OCI-LY3 (cell line): ENCODE data around the gene NDUFA13.

Experiments
- H2AFZ ChIP-seq: fragments of 200-600, 300-600 bp; shearing (Covaris generic); 2 replicates; pipeline ENCODE4 v1.6.0; 2014; ENCODE audit warnings: antibody characterized with exemption, low read depth, low read length
- H3K27ac ChIP-seq: fragments of 200-600, 300-600 bp; sonication (generic); 2 replicates; pipeline ENCODE4 v1.5.1; 2014; ENCODE audit warnings: mild to moderate bottlenecking, low read length, moderate library complexity, mixed read lengths
- H3K27me3 ChIP-seq: fragments of 200-600, 300-600 bp; sonication (generic); 2 replicates; pipeline ENCODE4 v1.6.1; 2014; ENCODE audit warnings: low read depth, low read length, mixed read lengths
- H3K36me3 ChIP-seq: fragments of 200-600, 300-600 bp; sonication (generic); replicated peaks from 2 replicates; pipeline ENCODE3; 2014; ENCODE audit warnings: low read depth, low read length, mixed read lengths
- H3K4me1 ChIP-seq: fragments of 300-600, 200-600 bp; sonication (generic); 2 replicates; pipeline ENCODE4 v1.6.1; 2014; ENCODE audit warnings: low read length, mixed read lengths
- H3K4me2 ChIP-seq: fragments of 200-600, 300-600 bp; sonication (generic); 2 replicates; pipeline ENCODE4 v1.6.1; 2014; ENCODE audit warnings: low read length, mixed read lengths
- H3K4me3 ChIP-seq: fragments of 300-600, 200-600 bp; sonication (generic); 2 replicates; pipeline ENCODE4 v1.5.1; 2014; ENCODE audit warnings: antibody characterized with exemption, mild to moderate bottlenecking, low read length, moderate library complexity
- H3K79me2 ChIP-seq: fragments of 300-600, 200-600 bp; shearing (Covaris generic); 2 replicates; pipeline ENCODE4 v1.6.1; 2014; ENCODE audit warnings: mild to moderate bottlenecking, low read length, mixed read lengths
- H3K9ac ChIP-seq: fragments of 300-600, 200-600 bp; shearing (Covaris generic); 2 replicates; pipeline ENCODE4 v1.6.0; 2014; ENCODE audit warnings: mild to moderate bottlenecking, low read length, moderate library complexity
- H3K9me3 ChIP-seq: fragments of 200-600, 300-600 bp; shearing (Covaris generic); 2 replicates; pipeline ENCODE4 v1.6.1; 2014; ENCODE audit warnings: low read length, mixed read lengths; ENCODE audit not compliant: insufficient read depth
- H4K20me1 ChIP-seq: fragments of 200-600, 300-600 bp; sonication (generic); 2 replicates; pipeline ENCODE4 v1.6.1; 2016; ENCODE audit warnings: low read length, mixed read lengths; ENCODE audit not compliant: insufficient read depth
- EZH2phosphoT487 ChIP-seq: fragments of 200-600 bp; shearing (Covaris generic); IDR thresholded peaks from 2 replicates; pipeline ENCODE4 v1.6.1; 2018; ENCODE audit warnings: antibody characterized with exemption, mixed run types, low read depth
- TF ChIP-seq, protein P1 (sequence below): fragments of 200-600, 300-600 bp; sonication (generic); IDR thresholded peaks from 2 replicates; pipeline ENCODE4 v1.5.1; 2014; ENCODE audit warnings: antibody characterized with exemption, low read length, low read depth

NDUFA13 gene

DNA sequence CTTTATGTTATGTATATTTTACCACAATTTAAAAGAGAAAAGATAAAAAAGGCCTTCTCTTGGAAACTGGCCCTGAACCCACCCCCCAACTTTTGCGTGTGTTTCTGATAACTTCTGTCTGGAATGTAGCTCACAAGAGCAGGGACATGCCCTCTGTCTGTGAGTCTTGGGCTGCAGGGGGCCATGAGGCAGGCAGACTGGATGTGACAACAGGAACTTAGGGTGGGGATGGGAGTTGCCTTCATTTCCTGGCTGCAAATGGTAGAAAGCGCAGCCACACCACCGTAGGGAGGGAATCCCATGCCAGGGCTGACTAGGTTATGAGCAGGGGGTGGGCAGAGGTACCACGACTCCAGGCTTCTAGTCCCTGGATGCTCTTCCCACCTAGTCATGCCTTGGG is 43.9 kb downstream of the NDUFA13 start:
- H2AFZ ChIP-seq: no peak overlapping the region

DNA sequence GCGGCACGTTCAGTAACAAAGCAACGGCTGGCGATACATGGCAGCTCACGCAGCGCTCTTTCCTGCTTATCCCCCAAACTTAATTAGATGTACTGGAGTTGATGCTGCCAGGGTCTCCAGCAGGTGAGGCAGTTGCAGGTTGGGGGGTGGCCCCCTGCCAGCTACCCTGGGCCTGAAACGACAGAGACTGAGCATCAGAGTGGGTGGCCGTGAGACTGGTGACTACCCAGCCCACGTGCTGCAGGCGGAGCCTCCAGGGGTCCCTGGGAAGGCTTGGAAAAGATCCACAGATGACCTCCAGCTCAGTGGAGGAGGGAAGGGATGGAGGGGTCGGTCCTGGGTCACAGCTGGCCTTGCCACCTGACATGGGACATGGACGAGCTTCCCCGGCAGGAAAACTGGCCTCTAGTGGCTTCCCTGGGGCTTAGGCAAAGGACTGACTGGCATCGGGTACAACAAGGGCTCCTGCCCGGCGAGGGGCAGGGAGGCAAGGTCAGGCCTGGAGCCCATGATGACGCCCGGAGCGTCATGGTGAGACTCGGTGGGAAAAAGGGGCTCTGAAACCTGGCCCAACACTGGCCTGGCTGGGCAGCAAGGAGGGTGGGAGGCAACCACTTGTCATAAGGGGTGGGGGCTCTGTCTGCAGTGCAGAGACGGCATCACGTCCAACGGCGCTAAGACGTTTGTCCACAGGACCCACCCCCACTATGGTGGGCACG is 46.1 kb downstream of the NDUFA13 start:
- Histone ChIP-seq H4K20me1 (no peaks in the 10 kb centered on the region), H3K9ac (no peak overlapping the region), H3K27ac (no peak overlapping the region), H3K4me1 (no peaks in the 10 kb centered on the region), H3K9me3 (no peaks in the 10 kb centered on the region), H3K79me2 (no peaks in the 10 kb centered on the region), H3K4me2 (no peak overlapping the region), H3K4me3 (no peak overlapping the region), H3K27me3 (no peaks in the 10 kb centered on the region), H2AFZ (no peak overlapping the region), H3K36me3 (no peaks in the 10 kb centered on the region)
- TF ChIP-seq, protein P1, sequence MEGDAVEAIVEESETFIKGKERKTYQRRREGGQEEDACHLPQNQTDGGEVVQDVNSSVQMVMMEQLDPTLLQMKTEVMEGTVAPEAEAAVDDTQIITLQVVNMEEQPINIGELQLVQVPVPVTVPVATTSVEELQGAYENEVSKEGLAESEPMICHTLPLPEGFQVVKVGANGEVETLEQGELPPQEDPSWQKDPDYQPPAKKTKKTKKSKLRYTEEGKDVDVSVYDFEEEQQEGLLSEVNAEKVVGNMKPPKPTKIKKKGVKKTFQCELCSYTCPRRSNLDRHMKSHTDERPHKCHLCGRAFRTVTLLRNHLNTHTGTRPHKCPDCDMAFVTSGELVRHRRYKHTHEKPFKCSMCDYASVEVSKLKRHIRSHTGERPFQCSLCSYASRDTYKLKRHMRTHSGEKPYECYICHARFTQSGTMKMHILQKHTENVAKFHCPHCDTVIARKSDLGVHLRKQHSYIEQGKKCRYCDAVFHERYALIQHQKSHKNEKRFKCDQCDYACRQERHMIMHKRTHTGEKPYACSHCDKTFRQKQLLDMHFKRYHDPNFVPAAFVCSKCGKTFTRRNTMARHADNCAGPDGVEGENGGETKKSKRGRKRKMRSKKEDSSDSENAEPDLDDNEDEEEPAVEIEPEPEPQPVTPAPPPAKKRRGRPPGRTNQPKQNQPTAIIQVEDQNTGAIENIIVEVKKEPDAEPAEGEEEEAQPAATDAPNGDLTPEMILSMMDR: no peak

More for the DNA sequence above, 43.9 kb downstream of the NDUFA13 start:
- Histone ChIP-seq H3K27me3 (no peaks in the 10 kb centered on the region), H3K9ac (no peak overlapping the region), H3K9me3 (no peaks in the 10 kb centered on the region), H3K4me2 (no peak overlapping the region), H4K20me1 (no peaks in the 10 kb centered on the region), H3K36me3 (no peaks in the 10 kb centered on the region), H3K4me3 (no peak overlapping the region), H3K79me2 (no peaks in the 10 kb centered on the region), H3K27ac (no peak overlapping the region), H3K4me1 (no peaks in the 10 kb centered on the region)
- TF ChIP-seq EZH2phosphoT487: no peak
- TF ChIP-seq, protein P1: no peak

DNA sequence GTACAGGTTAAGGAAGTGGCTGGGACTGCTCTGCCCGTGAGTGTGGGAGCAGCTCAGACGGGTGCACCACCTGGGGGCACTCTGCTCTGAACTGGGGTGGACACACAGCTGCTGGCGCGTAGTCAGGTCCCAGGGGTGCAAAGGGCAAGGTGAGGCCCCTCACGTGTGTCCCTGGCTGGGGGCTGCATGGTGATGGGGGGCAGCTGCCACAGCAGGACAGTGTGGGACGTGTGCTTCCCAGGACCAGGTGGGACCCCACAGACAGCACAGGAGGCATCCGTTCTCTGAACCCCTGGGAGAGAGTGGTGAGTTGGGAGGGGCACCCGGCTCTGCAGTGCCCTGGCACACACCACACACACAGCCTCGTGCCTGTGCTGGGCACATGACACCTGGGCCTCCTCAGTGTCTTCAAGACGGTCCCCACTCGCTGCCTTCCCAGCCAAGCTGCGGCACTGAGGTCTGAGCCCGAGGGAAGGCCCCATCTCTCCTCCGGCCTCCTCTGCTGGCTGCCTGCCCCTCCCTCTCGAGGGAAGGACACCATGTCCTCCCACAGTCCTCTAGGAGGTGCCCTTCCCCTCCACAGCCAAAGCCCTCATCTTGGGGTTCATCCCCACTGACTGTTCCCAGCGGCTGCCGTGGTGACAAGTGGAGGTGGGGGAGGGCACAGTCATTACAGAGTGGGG is 46.8 kb downstream of the NDUFA13 start:
- no peaks in the 10 kb centered on the region for H3K4me1 ChIP-seq

DNA sequence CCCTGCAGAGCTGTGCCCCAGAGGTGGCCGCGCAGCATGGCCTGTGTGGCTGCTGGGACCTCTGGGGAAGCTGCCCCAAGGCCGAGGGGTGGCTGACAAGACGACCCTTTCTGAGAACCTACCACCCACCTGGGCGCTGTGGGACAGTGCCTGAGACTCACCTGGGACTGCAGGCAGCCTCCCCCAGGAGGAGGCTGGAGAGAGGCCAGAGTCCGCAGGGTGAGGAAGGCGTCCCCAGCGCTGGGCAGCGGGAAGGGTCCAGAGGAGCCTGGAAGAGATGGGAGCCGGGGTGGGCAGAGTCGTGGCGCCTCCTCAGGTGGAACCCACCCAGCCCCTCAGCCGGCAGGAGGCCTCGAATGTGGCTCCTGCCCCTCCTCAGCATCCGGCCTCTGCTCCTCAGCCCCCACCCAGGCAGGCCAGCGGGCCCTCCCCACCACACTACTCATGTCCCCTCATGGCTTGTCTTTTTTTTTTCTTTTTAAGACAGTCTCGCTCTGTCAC is 47.4 kb downstream of the NDUFA13 start:
- H3K9me3 ChIP-seq: no peaks in the 10 kb centered on the region
- no peaks in the 10 kb centered on the region for H3K79me2 ChIP-seq
- no peaks in the 10 kb centered on the region for H3K27me3 ChIP-seq
- TF ChIP-seq, protein P1: no peak
- no peak for TF ChIP-seq EZH2phosphoT487
- no peak overlapping the region for H2AFZ ChIP-seq
- H3K9ac ChIP-seq: no peak overlapping the region
- no peaks in the 10 kb centered on the region for H3K36me3 ChIP-seq
- no peaks in the 10 kb centered on the region for H3K4me1 ChIP-seq
- H3K27ac ChIP-seq: no peak overlapping the region
- H4K20me1 ChIP-seq: no peaks in the 10 kb centered on the region
- no peak overlapping the region for H3K4me3 ChIP-seq
- H3K4me2 ChIP-seq: no peak overlapping the region

More for the DNA sequence above, 46.8 kb downstream of the NDUFA13 start:
- H2AFZ ChIP-seq: no peak overlapping the region
- H3K9ac ChIP-seq: no peak overlapping the region
- no peak overlapping the region for H3K4me2 ChIP-seq
- no peaks in the 10 kb centered on the region for H3K9me3 ChIP-seq
- H3K36me3 ChIP-seq: no peaks in the 10 kb centered on the region
- H4K20me1 ChIP-seq: no peaks in the 10 kb centered on the region
- H3K27me3 ChIP-seq: no peaks in the 10 kb centered on the region
- no peak overlapping the region for H3K4me3 ChIP-seq
- no peak overlapping the region for H3K27ac ChIP-seq
- TF ChIP-seq, protein P1: peak; percentile 17; the same call in 1 of the 2 replicates
- no peak for TF ChIP-seq EZH2phosphoT487
- no peaks in the 10 kb centered on the region for H3K79me2 ChIP-seq
